Measurements from ENCODE around the gene COIL. TPM values are rescaled to one million over a fixed set of nuclear protein-coding genes. Genes with fewer than 3 reads are reported as not detected.

The COIL gene
- total and polyA plus RNA-seq, 2 of the 13 experiments (the other 11 are each of a cell fraction or from before 2014, with no cell fraction given): 8.1 to 29.4 TPM

DNA sequence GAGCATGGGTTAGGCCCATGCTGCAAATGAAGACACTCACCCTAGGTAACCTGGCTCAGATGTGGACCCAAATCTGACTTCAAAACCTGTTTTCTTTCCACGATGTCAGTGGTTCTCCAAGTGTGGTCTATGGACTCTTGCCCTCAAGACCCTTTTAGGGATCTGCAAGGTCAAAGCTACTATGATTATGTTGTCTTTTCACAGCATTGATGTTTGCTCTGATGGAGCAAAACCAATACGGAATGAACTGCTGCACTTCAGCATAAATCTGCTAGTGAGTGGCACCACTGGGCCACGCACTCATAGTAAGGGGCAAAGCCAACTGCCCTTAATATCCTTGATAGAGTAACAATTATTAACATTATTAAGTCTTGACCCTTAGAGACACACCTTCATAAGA is 25.4 kb downstream of the COIL start (continued):
- TF ChIP-seq, protein P1, sequence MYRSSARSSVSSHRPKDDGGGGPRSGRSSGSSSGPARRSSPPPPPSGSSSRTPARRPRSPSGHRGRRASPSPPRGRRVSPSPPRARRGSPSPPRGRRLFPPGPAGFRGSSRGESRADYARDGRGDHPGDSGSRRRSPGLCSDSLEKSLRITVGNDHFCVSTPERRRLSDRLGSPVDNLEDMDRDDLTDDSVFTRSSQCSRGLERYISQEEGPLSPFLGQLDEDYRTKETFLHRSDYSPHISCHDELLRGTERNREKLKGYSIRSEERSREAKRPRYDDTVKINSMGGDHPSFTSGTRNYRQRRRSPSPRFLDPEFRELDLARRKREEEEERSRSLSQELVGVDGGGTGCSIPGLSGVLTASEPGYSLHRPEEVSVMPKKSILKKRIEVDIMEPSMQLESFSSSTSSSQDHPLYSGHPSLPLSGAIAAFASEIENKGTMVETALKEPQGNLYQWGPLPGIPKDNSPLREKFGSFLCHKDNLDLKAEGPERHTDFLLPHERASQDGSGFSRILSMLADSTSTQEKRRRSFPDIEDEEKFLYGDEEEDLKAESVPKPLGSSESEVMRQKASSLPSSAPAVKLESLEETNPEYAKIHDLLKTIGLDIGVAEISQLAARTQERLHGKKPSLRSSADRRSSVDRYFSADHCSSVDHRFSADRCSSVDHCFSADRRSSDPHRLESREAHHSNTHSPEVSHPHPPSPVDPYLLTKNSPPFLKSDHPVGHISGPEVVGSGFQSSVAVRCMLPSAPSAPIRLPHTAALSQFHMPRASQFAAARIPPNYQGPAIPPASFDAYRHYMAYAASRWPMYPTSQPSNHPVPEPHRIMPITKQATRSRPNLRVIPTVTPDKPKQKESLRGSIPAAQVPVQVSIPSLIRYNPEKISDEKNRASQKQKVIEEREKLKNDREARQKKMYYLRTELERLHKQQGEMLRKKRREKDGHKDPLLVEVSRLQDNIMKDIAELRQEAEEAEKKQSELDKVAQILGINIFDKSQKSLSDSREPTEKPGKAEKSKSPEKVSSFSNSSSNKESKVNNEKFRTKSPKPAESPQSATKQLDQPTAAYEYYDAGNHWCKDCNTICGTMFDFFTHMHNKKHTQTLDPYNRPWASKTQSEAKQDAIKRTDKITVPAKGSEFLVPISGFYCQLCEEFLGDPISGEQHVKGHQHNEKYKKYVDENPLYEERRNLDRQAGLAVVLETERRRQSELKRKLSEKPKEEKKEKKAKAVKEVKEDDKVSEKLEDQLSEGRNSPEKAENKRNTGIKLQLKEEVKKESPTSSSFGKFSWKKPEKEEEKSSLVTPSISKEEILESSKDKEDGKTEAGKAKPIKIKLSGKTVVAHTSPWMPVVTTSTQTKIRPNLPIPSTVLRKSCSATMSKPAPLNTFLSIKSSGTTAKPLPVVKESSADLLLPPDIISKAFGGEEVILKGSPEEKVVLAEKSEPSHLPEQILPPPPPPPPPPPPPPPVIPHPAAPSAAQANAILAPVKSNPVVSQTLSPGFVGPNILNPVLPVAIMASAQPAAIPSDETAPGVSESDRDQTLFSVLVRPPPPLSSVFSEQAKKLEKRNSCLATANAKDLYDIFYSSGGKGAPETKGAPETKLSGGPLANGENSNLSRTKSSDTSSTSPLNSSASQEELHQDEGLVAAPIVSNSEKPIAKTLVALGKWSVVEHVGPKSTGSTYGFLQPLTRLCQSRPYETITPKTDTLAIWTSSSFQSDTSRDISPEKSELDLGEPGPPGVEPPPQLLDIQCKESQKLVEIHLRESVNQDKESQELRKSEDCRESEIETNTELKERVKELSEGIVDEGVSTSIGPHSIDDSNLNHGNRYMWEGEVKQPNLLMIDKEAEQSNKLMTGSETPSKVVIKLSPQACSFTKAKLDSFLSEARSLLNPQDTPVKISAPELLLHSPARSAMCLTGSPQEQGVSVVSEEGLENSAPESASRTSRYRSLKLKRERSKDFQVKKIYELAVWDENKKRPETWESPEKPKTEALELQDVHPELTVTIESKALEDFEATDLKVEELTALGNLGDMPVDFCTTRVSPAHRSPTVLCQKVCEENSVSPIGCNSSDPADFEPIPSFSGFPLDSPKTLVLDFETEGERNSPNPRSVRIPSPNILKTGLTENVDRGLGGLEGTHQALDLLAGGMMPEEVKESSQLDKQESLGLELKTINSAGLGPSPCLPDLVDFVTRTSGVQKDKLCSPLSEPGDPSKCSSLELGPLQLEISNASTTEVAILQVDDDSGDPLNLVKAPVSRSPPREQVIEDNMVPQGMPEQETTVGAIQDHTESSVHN (CRISPR knock-in tag; IDR thresholded peaks at IDR 0.05): no peak
- TF ChIP-seq YY1 (IDR thresholded peaks at IDR 0.05; ENCODE audit: insufficient read depth, insufficient replicate concordance, low read depth, low read length) (no peak), SMYD3 (CRISPR knock-in tag; IDR thresholded peaks at IDR 0.05) (no peak), ZZZ3 (CRISPR knock-in tag; IDR thresholded peaks at IDR 0.05; ENCODE audit: borderline replicate concordance) (no peak), TBX3 (IDR thresholded peaks at IDR 0.05; ENCODE audit: borderline replicate concordance) (peak; percentile 56; the same call in 1 of the 2 replicates), MATR3 (CRISPR knock-in tag; IDR thresholded peaks at IDR 0.05) (no peak), BCL6 (CRISPR knock-in tag; IDR thresholded peaks at IDR 0.05) (peak; percentile 73), RARA (CRISPR knock-in tag; IDR thresholded peaks at IDR 0.05) (peak; percentile 59; the same call in 1 of the 2 replicates), DNMT3B (CRISPR knock-in tag; conservative IDR thresholded peaks at IDR 0.05) (no peak), HMG20B (CRISPR knock-in tag; conservative IDR thresholded peaks at IDR 0.05) (no peak), FOXP1 (IDR thresholded peaks at IDR 0.05) (no peak), FOXP1 (CRISPR knock-in tag; IDR thresholded peaks at IDR 0.05) (peak; percentile 23; the same call in 1 of the 2 replicates), FOXC1 (CRISPR knock-in tag; IDR thresholded peaks at IDR 0.05; ENCODE audit: borderline replicate concordance) (no peak), PRMT3 (CRISPR knock-in tag; IDR thresholded peaks at IDR 0.05; ENCODE audit: borderline replicate concordance, low read depth) (no peak), YEATS4 (CRISPR knock-in tag; IDR thresholded peaks at IDR 0.05; ENCODE audit: borderline replicate concordance) (no peak), SIX1 (CRISPR knock-in tag; IDR thresholded peaks at IDR 0.05; ENCODE audit: borderline replicate concordance) (no peak), ZNF354B (CRISPR knock-in tag; IDR thresholded peaks at IDR 0.05) (no peak), NBN (conservative IDR thresholded peaks at IDR 0.05) (no peak), MED8 (CRISPR knock-in tag; IDR thresholded peaks at IDR 0.05; ENCODE audit: insufficient replicate concordance) (no peak)
- TF ChIP-seq, protein P2, sequence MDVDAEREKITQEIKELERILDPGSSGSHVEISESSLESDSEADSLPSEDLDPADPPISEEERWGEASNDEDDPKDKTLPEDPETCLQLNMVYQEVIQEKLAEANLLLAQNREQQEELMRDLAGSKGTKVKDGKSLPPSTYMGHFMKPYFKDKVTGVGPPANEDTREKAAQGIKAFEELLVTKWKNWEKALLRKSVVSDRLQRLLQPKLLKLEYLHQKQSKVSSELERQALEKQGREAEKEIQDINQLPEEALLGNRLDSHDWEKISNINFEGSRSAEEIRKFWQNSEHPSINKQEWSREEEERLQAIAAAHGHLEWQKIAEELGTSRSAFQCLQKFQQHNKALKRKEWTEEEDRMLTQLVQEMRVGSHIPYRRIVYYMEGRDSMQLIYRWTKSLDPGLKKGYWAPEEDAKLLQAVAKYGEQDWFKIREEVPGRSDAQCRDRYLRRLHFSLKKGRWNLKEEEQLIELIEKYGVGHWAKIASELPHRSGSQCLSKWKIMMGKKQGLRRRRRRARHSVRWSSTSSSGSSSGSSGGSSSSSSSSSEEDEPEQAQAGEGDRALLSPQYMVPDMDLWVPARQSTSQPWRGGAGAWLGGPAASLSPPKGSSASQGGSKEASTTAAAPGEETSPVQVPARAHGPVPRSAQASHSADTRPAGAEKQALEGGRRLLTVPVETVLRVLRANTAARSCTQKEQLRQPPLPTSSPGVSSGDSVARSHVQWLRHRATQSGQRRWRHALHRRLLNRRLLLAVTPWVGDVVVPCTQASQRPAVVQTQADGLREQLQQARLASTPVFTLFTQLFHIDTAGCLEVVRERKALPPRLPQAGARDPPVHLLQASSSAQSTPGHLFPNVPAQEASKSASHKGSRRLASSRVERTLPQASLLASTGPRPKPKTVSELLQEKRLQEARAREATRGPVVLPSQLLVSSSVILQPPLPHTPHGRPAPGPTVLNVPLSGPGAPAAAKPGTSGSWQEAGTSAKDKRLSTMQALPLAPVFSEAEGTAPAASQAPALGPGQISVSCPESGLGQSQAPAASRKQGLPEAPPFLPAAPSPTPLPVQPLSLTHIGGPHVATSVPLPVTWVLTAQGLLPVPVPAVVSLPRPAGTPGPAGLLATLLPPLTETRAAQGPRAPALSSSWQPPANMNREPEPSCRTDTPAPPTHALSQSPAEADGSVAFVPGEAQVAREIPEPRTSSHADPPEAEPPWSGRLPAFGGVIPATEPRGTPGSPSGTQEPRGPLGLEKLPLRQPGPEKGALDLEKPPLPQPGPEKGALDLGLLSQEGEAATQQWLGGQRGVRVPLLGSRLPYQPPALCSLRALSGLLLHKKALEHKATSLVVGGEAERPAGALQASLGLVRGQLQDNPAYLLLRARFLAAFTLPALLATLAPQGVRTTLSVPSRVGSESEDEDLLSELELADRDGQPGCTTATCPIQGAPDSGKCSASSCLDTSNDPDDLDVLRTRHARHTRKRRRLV (CRISPR knock-in tag; IDR thresholded peaks at IDR 0.05): no peak
